ENCODE data around the gene NR0B2.
"Not testable (repeated sequence)": the region's sequence is repeated elsewhere in the genome, so short reads cannot be mapped to it uniquely, and the experiment has no call there.

Gene NR0B2

GRCh38 chr1:26888231-26888630 lies 25.5 kb downstream of the NR0B2 start:
- DNase-seq, result no peak

- no peak for DNase-seq
Measured at GRCh38 chr1:26887125-26887524, 26.6 kb downstream of the NR0B2 start.

DNA sequence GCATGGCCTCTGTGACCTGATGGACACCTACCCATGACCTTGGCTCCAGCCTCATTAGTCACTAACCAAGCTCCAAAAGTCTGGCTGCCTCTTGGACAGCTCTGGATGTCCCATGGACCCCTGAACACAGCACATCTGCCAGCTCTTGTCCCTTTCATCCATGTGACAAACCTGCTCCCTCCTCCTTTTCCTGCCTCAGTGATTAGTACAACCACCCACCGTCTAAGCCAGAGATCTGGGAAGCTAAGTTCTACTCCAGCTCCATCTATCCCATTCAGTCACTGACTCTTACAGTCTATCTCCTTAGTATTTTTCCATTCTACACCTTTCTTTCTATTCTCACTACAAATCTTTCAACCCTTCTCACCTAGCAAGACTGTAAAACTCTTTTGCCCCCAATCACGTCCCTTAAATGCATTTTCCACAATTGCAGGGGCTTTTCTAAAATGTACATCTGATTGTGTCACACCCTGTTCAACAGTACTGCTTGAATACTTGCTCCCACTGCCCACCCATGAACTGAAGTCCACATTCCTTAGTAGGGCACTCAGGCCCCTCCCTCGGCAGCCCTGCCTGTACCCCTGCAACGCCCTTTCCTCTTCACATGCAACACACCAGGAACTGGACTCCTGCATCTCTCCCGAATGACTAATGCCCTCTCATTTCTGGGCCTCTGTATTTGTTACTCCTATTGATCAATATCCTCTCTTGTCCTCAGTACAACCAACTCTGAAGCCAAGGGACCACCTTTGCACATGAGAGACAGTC lies 30.9 kb downstream of the NR0B2 start:
- no peak for DNase-seq

DNA sequence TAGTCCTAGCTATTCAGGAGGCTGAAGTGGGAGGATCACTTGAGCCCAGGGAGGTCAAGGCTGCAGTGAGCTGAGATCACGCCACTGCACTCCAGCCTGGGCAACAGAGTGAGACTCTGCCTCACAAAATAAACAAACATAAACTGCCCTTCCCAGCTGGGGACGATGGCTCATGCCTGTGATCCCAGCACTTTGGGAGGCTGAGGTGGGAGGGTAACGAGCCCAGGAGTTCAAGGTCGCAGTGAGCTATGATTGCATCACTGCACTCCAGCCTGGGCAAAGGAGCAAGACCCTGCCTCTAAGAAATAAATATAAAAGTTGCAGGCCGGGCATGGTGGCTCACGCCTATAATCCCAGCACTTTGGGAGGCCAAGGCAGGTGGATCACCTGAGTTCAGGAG lies 32.2 kb downstream of the NR0B2 start:
- DNase-seq, result not testable (repeated sequence)

- no peak for DNase-seq
Measured at GRCh38 chr1:26879793-26880192, 34.0 kb downstream of the NR0B2 start.

DNA sequence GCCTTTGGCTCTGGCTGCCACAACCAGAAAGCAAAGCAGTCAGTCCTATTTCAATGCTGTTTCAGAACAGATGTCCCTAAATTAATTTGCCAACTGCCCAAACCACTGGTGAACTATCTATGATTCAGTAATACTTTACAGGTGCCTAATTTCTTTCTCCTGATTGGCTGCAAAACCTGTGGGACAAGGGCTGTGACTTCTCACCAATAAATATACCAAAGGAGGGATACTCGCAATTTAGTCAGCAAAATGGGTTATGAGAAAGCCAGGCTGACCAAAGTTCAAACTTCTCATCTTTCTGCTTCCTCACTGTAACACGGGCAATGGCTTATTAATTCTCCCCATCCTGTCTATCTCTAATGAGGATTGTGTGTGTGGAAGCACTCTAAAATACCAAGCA lies 36.4 kb downstream of the NR0B2 start:
- no peak for DNase-seq

DNA sequence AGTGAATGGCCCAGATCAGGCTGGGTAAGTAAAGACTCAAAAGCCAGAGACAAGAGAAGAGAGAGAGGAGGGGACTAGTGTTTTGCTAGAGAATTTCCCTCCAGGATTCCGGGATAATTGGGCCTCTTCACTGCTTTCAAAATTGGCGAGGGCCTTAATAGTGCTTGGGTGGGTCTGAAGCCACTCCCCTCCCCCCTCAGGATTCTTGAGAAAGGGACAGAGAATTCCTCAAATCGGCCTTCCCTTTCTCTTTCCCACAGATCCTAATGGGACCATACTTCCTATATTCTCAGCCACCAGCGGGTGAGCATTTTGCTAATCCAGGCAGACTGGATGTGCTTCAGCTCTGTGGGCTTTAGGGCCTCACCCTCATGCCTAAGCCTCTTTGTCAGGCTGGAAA lies 38.9 kb downstream of the NR0B2 start:
- no peak for DNase-seq

- DNase-seq, result not testable (repeated sequence)
Measured at GRCh38 chr1:26873097-26873496, 40.7 kb downstream of the NR0B2 start.

GRCh38 chr1:26864610-26865480 lies 48.9 kb downstream of the NR0B2 start:
- DNase-seq, result peak; percentile 87

GRCh38 chr1:26863685-26864077 lies 50.1 kb downstream of the NR0B2 start:
- DNase-seq, result no peak

GRCh38 chr1:26862781-26863684 lies 50.7 kb downstream of the NR0B2 start, which contains the start of gene SFN:
TSS of gene SFN (plus strand) at chr1:26863149. CDS start at chr1:26863213, 64 bp downstream.
- DNase-seq, result peak; percentile 29

DNA sequence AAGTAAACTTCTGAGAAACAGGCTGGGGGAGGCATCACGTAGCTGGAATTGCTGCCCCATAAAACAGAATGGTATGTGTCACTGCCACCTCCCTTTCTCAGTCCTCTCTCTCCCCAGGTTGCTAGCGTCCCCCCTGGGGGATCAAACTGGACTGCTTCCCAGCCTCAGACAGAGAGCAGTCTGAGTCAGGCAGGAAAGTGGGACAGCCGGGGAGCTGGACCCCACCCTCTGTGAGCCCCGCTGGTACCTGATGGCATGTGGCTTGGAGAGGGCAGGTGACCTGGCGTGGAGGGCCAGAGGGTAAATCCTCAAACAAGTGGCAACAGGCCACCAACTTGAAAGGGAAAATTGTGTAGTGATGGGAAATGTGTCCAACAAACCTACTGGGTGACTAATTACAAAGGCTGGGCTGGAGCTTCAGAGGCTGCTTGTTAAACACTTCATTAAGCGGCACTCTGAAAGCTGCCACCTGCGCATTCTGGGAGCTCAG lies 51.8 kb downstream of the NR0B2 start:
- DNase-seq, result no peak

Measured in T-helper 9 cell (primary cell).